HK-2 (cell line): ENCODE results near the gene TBC1D19.

Experiments used
- DNase-seq: peaks from one replicate; pipeline ENCODE4 v3.0.0-alpha.2; 2018; ENCODE audit not compliant: unreplicated experiment

TBC1D19 gene

DNA sequence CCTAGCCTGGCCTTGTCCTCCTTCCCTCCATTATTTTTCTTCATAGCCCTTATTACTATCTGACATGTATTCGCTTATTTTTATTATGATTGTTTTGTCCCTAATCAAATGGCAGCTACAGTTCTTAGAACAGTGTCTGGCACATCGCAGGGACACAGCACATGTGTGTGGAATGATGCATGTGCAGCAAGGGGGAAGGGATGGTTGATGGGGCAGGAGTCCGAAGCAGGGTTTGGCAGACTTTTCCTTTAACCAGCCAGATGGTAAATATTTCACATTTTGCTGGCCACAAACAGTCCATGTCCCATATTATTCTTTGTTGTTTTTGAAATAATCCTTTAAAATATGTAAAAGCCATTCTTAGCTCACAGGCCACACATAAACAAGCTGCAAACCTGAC lies 148.5 kb downstream of the TBC1D19 start:
- DNase-seq = no peak

DNA sequence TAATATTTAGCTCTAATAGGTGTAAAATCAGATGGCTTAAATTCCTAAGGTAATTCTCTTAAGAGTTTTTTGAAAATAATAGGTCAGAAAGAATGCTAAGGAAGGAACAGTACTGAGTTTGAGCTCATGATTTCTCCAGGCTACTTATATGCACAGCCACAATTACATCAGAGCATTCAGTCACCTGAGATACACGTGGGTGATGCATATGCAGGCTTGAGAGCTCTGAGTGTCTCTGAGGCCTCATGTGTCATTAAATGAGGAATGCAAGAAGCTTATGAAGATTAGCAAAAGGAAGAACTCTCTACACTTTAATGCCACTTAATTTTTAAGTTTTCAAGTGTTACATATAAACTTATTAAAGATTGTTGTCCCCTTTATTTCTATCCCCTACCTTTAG lies 152.7 kb downstream of the TBC1D19 start:
- peak; percentile 10 for DNase-seq

DNA sequence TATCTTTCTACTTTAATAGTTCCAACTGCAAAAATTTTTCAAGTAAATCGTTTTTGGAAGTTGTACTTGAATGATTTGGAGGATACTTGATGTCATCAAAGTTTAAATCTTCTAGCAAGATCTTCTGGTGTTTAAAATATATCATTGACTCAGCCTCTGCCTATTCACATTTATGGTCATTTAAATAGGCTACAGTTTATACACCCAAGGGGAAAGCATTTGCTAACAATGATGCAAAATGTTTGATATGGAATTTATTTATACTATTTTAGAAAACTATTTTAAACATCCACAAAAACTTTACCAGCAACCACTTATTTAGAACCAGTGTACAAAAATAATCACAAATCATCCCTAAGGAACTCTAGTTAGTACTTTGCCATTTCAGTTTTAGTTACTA lies 153.5 kb downstream of the TBC1D19 start:
- no peak for DNase-seq

DNA sequence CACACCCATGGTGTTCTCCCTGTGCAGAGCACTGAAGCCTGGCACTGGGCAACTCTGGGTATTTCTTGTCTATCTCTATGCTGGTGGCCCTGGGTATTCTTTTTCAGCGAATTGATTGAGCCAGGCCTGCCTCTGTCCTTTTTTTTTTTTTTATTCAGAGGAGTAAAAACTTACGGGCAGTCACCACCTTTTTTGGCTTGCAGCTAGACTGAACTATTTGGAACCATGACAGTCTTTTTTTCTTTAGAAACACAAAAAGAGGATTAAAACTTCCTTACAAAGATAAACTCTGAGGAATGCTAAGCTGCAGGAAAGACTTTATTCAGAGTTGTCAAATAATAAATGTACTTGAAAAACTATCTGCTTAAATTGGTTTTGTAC lies 157.6 kb downstream of the TBC1D19 start:
- no peak for DNase-seq

DNA sequence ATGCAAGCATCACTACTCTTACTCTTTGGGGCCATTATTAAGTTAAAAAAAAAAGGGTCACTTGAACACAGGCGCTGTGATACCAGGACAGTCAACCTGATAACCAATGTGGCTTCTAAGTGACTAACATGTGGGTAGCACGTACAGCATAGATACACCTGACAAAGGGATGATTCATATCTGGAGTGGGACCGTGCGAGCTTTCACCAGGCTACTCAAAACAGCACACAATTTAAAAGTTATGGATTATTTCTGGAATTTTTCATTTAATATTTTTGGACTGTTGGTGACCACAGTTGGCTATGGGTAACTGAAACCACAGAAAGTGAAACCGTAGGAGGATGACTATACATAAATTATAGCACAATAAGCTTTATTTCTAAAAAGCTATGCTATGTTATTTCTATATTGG lies 162.9 kb downstream of the TBC1D19 start:
- no peak for DNase-seq

DNA sequence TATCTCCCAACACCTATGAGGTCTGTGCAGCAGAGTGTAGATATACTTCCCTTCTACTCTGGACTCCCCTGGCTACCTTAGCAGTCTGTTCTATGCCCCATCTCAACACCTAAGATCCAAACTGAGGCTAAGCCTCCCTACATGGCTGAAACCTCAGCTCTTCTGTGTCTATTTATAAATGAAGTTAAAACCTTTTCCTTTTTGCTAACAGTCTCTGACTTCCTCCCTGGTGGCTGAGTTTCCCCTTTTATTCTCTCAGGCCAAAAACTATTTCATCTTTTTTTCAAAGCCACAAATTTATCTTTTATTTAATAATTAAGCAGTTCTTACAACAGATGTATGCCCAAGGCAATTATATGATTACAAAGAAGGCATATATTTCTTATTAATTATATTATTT lies 164.9 kb downstream of the TBC1D19 start:
- no peak for DNase-seq

DNA sequence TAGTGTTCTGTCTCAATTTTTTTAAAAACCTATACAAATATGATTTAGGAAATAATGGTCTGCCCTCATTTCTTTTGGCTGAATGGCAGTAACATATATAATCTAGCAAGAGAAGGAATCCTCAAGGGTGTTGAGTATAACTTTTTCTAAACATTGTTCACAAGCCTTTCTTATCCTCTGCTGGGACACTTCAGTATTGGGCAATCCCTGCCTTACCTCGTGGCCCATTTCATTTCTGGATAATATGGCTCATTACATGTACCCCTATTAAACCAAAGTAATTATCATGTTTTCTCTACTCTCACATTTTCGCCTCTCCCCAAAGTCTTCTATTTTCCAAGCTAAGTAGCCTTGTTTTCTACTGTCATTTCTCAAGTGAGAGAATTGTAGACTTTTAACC lies 166.0 kb downstream of the TBC1D19 start:
- DNase-seq = no peak

DNA sequence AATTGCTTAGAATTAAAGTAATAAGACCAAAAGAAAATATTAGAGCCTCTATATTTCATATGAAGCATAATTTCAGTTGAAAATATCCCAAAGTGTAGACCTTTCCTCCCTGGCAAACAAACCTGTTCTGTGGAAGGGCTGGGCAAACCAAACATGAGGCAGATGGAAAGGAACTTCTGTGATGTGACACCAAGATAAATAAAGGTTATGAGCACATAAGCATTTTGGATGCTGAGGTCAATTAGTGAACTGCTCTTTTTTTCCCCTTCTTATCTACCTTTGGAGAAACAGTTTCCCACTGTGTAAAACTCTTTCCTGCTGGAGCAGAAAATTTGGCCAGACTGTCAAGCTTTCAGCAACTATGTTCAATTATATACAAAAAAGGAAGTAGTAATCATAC lies 167.1 kb downstream of the TBC1D19 start:
- no peak for DNase-seq

DNA sequence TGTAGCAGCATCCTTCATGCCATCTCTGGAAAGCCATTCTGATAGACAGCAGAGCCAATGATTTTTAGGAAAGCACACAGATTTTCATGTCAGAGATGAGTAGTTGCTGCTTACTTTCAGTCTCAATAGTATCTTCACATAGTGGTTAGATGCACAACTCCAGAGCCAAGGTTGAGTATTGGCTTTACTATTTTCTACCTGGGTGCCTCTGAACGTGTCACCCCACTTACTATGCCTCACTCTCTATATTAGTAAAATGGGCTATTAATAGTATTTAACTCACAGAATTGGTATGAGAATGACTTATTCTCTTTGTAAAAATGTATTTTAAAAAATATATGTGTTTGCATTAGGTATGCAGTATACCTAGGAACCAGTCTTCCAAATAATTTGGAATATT lies 168.0 kb downstream of the TBC1D19 start:
- no peak for DNase-seq

DNA sequence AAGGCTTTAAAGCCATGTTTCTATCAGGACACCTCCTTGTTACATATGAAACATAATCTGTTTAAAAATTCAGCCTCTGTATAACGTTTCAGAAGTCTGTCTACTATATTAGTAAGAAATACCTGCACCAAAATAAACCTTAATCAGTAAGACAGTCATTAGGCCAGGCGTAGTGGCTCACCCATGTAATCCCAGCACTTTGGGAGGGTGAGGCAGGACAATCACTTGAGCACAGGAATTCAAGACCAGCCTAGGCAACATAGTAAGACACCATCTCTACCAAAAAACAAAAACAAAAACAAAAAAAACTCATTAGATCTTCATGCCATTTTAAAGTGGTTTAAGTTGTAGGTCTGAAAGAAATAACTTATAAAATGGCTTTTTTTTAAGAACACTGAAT lies 169.3 kb downstream of the TBC1D19 start:
- no peak for DNase-seq

DNA sequence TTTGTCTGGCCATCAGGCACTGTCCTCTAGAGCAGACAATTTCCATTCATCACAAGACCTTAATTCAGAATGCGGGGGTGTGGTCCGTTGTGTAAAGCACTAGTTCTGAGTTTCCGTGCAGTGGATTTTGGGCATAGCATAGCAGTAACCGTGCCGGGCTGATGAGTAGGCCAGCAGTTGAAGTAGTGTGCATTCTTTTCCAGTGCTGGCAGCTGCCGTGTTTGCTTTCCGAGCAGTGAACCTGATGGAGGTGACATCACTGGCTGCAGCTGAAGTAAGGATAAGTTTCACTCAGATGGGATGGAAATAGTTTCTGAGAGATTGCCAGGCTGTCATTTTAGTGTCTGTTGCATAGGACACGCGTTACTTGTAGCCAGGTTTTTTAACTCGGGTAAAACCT lies 169.7 kb downstream of the TBC1D19 start:
- no peak for DNase-seq

DNA sequence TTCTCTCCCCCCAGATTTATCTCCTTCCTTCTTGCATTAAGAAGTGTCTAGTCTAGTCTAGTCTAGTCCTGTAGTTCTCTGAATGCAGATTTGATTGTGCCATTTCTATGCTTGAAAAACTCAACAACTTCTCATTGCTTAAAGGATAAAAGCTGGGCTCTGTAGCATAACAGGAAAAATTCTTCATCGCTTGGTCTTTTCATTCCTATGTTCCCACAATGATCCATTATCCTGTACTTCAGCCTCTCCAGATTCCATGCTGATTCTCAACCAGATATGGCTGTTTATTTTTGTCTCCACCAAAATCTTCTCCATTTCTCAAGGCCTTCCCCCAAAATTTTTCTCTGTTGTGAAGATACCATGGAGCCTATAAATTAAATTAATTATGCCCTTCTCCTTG lies 173.9 kb downstream of the TBC1D19 start:
- no peak for DNase-seq

DNA sequence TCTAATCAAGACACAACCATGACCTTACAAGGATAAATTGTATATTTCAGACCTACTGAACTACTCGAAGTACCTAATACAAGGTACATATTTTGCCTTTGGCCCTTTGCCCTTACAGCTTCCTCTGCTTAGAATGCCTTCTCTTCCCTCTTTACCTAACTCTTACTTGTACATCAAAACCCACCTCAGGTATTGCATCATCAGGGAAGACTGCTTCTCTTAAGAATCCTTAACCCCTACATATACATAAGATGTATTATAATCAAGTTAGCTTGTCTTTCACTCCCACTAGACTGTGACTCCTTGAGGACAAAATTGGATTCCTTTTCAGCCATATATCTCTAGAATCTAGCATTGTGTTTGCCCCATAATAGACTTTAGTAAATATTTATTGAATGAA lies 175.0 kb downstream of the TBC1D19 start:
- no peak for DNase-seq

DNA sequence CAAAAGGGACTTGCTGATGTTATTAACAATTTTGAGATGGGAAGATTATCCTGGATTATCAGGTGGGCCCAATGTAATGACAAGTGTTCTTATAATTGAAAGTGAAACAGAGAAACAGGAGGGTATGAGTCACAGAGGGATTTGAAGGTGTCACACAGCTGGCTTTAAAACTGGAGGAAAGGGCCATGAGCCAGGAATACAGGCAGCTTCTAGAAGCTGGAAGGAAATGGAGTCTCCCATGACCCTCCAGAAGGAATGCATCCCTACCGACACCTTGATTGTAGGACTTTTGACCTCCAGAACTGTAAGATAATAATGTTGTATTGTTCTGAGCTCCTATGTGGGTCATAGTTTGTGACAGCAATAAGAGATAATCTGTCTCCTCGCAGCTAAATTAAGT lies 178.8 kb downstream of the TBC1D19 start:
- no peak for DNase-seq

DNA sequence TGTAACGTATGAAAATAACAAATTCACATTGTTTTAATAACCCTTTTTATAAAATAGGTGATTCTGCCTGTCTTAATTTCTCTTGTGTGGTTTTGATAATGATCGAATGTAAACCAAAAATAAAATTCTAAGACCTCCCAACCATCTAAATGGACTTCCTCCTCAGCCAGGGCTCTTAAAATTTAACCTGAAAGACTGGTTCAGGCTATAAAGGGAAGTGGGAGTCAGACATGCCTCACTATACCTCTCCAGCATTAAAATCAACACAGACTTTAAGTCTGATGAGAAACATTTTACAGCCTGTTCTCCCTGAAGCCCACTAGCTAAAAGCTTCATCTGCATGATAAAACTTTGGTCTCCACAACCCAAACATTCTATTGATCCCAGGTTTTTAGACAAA lies 179.2 kb downstream of the TBC1D19 start:
- DNase-seq = no peak

DNA sequence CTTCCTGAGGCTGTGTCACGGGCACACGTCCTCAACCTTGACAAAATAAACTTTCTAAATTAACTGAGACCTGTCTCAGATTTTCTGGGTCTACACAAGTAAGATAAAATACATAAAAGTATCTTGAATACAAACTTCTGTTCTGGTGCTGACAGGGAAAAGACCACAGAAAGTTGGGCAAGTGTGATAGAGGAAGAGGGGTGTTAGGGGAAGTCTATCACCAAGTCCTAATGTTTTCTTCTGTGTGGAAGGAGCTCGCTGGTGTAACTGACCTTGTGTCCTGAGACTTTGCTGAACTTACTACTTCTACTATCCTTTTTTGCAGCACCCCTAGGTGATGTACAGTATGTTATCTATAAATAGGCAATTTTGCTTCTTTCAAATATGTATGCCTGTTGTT lies 179.8 kb downstream of the TBC1D19 start:
- DNase-seq = no peak

DNA sequence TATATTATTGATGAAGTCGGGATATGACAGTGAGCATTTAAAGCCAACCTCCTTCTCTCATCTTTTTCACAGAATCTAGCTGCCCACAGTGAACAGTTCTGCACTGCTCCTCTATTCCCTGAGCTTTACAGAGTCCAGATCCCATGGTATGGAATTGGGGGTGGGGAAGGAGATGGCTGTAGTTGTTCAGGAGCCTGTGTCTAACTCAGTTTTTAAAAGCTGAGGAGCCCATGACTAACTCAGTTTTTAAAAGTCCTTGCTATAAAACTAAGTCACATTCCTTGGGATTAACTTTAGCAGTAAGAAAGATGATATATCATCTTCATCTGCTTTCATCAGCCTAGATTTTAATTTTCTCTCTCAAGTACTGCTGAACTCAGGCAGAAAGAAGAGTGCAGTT lies 180.3 kb downstream of the TBC1D19 start:
- no peak for DNase-seq

DNA sequence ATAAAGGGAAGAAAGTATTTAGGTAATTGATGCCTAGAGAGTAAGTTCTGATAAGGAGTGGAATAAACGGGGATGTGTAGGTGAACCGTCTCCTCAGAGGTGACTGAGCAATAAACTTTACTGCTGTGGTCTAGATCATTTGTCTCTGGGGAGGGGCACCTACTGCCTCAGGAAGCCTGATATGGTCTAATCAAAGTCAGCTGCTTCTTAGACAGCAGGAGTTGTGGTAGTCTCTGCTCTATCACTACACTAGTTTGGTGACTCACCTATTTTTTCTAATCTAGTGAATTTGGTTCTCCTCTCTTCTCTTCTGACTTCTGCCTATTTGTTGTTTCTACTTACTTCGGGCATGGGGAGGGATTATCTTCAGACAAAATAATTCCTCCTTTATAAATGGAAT lies 181.6 kb downstream of the TBC1D19 start:
- DNase-seq = no peak

DNA sequence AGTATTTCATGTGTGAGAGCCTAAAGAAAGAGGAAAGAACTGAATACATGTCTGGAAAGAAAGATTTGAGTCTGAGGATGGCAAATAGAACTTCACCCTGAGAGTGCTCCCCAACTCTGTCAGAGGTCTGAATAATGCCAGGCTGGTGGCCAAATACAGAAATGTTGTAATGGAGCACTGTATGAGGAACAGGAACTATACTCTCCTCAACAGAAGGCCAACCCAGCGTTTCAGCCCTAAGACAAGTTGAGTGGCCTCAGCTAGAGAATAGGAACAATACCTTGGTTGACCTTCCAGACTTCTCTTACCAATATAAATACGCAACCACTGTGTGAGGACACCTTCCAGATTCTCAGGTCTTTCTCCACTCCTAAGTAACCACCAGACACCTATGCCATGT lies 182.3 kb downstream of the TBC1D19 start:
- no peak for DNase-seq

DNA sequence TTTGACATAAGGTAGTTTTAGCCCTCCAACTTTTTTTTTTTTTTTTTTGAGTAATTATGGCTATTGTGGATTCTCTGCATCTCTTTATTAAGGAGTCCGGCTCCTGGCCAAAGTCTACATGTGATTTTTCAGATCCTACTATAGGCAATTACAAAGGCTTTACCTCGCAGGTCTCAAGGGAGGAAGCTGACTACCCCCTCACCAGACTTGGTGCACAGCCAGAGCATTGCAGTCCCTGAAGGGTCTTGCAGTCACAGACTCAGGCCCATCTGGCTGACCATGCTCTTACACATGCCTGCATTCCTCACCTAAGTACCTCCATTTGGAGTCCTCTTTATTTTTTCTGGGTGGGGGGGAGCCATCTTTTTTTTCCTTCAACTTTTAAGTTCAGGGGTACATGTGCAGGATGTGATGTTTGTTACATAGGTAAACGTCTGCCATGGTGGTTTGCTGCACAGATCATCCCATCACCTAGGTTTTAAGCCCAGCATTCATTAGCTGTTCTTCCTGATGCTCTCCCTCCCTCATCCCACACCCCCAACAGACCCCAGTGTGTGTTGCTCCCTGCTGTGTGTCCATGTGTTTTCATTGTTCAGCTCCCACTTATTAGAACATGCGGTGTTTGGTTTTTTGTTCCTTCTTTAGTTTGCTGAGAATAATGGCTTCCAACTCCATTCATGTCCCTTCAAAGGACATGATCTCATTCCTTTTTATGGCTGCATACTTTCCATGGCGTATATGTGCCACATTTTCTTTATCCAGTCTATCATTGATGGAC lies 188.4 kb downstream of the TBC1D19 start:
- no peak for DNase-seq

DNA sequence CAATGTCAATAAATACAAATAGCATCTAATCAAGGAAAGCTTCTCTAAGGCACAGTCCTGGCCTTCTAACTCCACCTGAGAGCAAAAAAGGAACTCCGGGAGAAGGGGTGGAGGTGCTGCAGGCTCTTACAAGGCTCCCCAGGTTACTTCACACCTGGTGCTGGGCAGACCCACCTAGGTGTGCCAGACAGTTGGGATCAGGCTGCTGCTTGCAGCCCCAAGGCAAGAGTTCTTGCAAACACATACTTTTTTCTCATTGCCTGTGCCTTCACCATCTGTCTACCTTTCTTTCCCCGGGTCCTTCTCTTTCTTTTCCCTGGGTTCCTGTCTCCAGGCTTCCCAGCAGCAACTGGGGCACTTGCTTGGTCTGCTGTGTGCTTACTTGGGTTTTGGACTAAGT lies 195.3 kb downstream of the TBC1D19 start:
- no peak for DNase-seq

DNA sequence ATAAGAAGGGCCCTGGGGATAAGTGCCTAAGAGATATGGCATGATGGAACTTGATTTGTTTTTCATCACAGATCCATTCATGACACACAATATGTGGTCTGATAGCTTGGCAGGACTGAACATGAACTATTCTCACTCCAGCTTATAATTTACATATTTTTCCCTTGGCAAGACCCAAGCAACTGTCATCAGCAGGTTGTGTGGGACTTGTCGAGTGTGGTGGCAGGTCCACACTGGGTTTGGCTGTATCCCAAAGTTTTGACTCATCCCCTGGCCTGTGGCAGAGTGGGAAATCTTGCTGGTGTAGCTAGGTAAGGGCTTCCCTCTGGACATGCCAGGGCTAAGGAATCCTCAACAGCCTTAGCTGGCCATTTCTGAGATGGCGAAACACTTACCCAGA lies 195.8 kb downstream of the TBC1D19 start:
- no peak for DNase-seq

DNA sequence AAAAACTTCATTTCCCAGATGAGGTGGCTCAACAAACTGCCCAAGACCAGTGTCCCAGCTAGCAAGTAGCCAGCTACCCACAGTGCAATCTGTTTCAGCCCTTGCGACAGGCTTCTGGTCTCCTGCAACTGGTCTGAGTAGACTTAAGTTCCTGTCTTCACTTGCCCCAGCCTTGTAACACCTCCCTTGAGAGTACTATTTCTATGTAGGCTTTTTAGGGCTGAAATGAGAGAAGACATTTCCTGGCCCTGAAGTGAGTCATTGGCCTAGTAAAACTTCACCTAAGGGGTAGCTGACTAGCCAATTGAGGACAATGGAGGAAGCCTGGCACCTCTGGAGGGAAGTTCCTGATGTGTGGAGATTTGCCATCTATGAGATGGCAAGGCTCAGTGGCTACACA lies 196.7 kb downstream of the TBC1D19 start:
- peak; percentile 30 for DNase-seq

DNA sequence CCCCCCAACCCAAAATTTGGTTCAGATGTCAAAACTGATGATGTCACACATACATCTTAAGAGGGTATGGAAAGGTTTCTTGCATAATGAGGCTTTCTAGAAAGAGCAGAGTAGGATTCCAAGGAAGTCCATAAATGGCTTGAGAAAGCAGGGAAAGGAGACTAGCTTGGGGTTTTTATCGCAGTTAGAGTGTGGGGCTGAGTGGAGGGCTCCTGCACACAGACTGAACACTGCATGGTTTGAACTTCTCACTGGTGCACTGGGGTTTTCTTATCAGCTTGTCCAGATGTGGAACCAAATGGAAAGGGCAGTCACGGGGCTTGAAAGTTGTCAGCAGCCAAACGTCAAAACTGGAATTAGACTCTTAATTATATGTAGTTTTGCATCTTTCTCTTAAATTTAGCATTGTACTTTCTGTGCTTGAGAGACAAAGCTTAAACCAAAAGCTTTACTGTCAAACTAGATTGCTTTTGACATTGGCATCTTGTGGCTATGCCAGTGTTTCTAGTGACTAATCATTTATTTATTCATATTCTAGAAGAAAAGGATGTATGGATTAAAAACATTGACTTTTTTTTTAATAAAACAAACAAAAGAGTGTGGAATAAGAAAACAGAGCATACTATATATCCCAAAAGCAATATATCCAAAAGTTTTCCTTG lies 198.4 kb downstream of the TBC1D19 start:
- no peak for DNase-seq
